GM23338 (cell line): Measurements from ENCODE around the gene C2orf49. TPM values are rescaled to one million over a fixed set of nuclear protein-coding genes. Genes with fewer than 3 reads are reported as not detected.

Source experiments
- ATAC-seq: fragments of 200-7000 bp; cut with Tn5 transposase; 3 replicates; pipeline ENCODE4 v1.9.1; 2020
- DNase-seq: peaks from one replicate; pipeline ENCODE4 v3.0.0-alpha.2; 2015; ENCODE audit warnings: low spot score
- H2AFZ ChIP-seq: fragments of 200-600 bp; sonication (generic); 2 replicates; pipeline ENCODE4 v1.8.0; 2016; ENCODE audit warnings: antibody characterized with exemption, mild to moderate bottlenecking, moderate library complexity
- H3F3A ChIP-seq: fragments of 200-600 bp; sonication (generic); replicated peaks from 2 replicates; pipeline ENCODE4 v1.8.0; 2017; ENCODE audit warnings: antibody characterized with exemption, mixed run types, low read depth
- H3K27ac ChIP-seq: fragments of 200-600 bp; sonication (generic); 2 replicates; pipeline ENCODE4 v1.6.1; 2016; ENCODE audit warnings: low read depth
- H3K27me3 ChIP-seq: fragments of 200-600 bp; sonication (generic); 2 replicates; pipeline ENCODE4 v1.8.0; 2016; ENCODE audit warnings: mild to moderate bottlenecking, mixed run types, moderate library complexity; ENCODE audit not compliant: insufficient read depth
- H3K36me3 ChIP-seq: fragments of 200-600 bp; sonication (generic); 2 replicates; pipeline ENCODE4 v1.8.0; 2016; ENCODE audit warnings: mild to moderate bottlenecking; ENCODE audit not compliant: insufficient read depth
- H3K4me1 ChIP-seq: fragments of 200-600 bp; sonication (generic); 2 replicates; pipeline ENCODE4 v1.8.0; 2016; ENCODE audit warnings: mild to moderate bottlenecking, moderate library complexity; ENCODE audit not compliant: insufficient read depth
- H3K4me2 ChIP-seq: fragments of 200-600 bp; sonication (generic); 2 replicates; pipeline ENCODE4 v1.7.1; 2017; ENCODE audit warnings: mixed run types
- H3K4me3 ChIP-seq: fragments of 200-600 bp; sonication (generic); 2 replicates; pipeline ENCODE4 v1.6.1; 2016; ENCODE audit warnings: mixed run types
- H3K79me2 ChIP-seq: fragments of 200-600 bp; sonication (generic); replicated peaks from 2 replicates; pipeline ENCODE4 v1.8.0; 2017; ENCODE audit warnings: mild to moderate bottlenecking; ENCODE audit not compliant: insufficient read depth
- H3K9me2 ChIP-seq: fragments of 200-600 bp; sonication (generic); 2 replicates; pipeline ENCODE4 v1.8.0; 2017; ENCODE audit not compliant: insufficient read depth
- H4K20me1 ChIP-seq: fragments of 200-600 bp; sonication (generic); replicated peaks from 2 replicates; pipeline ENCODE4 v1.8.0; 2017; ENCODE audit warnings: mild to moderate bottlenecking; ENCODE audit not compliant: insufficient read depth
- H3K27ac Mint-ChIP-seq: 2 replicates; pipeline ENCODE4 v1.8.0; 2020; ENCODE audit warnings: inconsistent platforms, mild to moderate bottlenecking, moderate library complexity, mixed read lengths
- H3K27me3 Mint-ChIP-seq: 3 replicates; pipeline ENCODE4 v1.8.0; 2022; ENCODE audit warnings: low read depth, mild to moderate bottlenecking, moderate library complexity, mixed read lengths, inconsistent platforms; ENCODE audit not compliant: insufficient read depth, poor library complexity
- H3K36me3 Mint-ChIP-seq: 3 replicates; pipeline ENCODE4 v1.8.0; 2021; ENCODE audit warnings: low read depth, mild to moderate bottlenecking, inconsistent platforms, moderate library complexity, mixed read lengths
- H3K4me1 Mint-ChIP-seq: 3 replicates; pipeline ENCODE4 v1.8.0; 2020; ENCODE audit warnings: mild to moderate bottlenecking, inconsistent platforms, mixed read lengths
- H3K4me3 Mint-ChIP-seq: 3 replicates; pipeline ENCODE4 v1.8.0; 2021; ENCODE audit warnings: moderate library complexity, mild to moderate bottlenecking, inconsistent platforms, mixed read lengths
- H3K9me3 Mint-ChIP-seq: 3 replicates; pipeline ENCODE4 v1.8.0; 2020; ENCODE audit warnings: moderate library complexity, mild to moderate bottlenecking, inconsistent platforms, mixed read lengths
- CREB1 ChIP-seq: fragments of 250-450 bp; sonication (Bioruptor Pico); IDR thresholded peaks from 2 replicates; pipeline ENCODE4 v1.5.0; 2020; ENCODE audit warnings: low read depth, mild to moderate bottlenecking, moderate library complexity
- EZH2phosphoT487 ChIP-seq: fragments of 200-600 bp; sonication (generic); IDR thresholded peaks from one replicate; pipeline ENCODE4 v1.8.1; 2018; ENCODE audit warnings: antibody characterized with exemption; ENCODE audit not compliant: unreplicated experiment
- JUNB ChIP-seq: IDR thresholded peaks from one replicate; pipeline ENCODE4 v1.6.1; 2016; ENCODE audit warnings: antibody characterized with exemption; ENCODE audit not compliant: unreplicated experiment
- NANOG ChIP-seq: IDR thresholded peaks from 2 replicates; pipeline ENCODE4 v1.6.1; 2016; ENCODE audit warnings: antibody characterized with exemption, borderline replicate concordance
- POLR2AphosphoS5 ChIP-seq: IDR thresholded peaks from 2 replicates; pipeline ENCODE4 v1.6.1; 2016; ENCODE audit warnings: antibody characterized with exemption, low read depth
- STAT1 ChIP-seq: IDR thresholded peaks from one replicate; pipeline ENCODE4 v1.6.1; 2016; ENCODE audit warnings: antibody characterized with exemption; ENCODE audit not compliant: unreplicated experiment
- ZNF114 ChIP-seq: fragments of 250-450 bp; sonication (Bioruptor Pico); IDR thresholded peaks from 2 replicates; pipeline ENCODE4 v1.5.0; 2020; ENCODE audit warnings: mild to moderate bottlenecking, moderate library complexity
- long read RNA-seq: library from polyadenylated mRNA; unstranded; transcript quantifications from one replicate; pipeline ENCODE4 v2.0.0, GENCODE V29; 2020; ENCODE audit not compliant: unreplicated experiment
- polyA plus RNA-seq: library from polyadenylated mRNA; unstranded; fragments of >200 nt; fragmentation: Nextera tagmentation; extraction: Ambion mirVana; gene quantifications from 2 replicates; pipeline ENCODE4 v1.2.1, GENCODE V29; 2016
- total RNA-seq: library from RNA; depleted of rRNA; stranded (reverse); fragments of >200 nt; shearing (Covaris generic); gene quantifications from 2 replicates; pipeline ENCODE4 v1.2.3, GENCODE V29; 2014; rRNA removed
- TF ChIP-seq, protein P1 (sequence below): fragments of 250-450 bp; sonication (Bioruptor Pico); IDR thresholded peaks from 2 replicates; pipeline ENCODE4 v1.5.0; 2020; ENCODE audit warnings: mild to moderate bottlenecking, moderate library complexity
- TF ChIP-seq, protein P2 (sequence below), 2 experiments: fragments of 200-600 bp in 1 of 2; sonication (generic) in 1 of 2; conservative IDR thresholded peaks; 2 replicates each; pipeline versions ENCODE4 v1.5.1 to v1.6.1; 2016 to 2017; ENCODE audit warnings: antibody characterized with exemption in 2 of 2, low read depth in 2 of 2, mild to moderate bottlenecking in 2 of 2, moderate library complexity in 1 of 2
- TF ChIP-seq, protein P3 (sequence below): IDR thresholded peaks from 2 replicates; pipeline ENCODE4 v1.6.1; 2016; ENCODE audit warnings: antibody characterized with exemption

C2orf49 gene
- total RNA-seq (19.6 and 26.0 TPM in 2 replicates), polyA plus RNA-seq (33.8 and 34.7 TPM in 2 replicates)
- long read RNA-seq, full-length matches to known transcripts: 3 of 5 reads
- long read RNA-seq, partial matches to known transcripts: 0 of 5 reads
- long read RNA-seq, other reads (novel, unspliced or antisense): 2 of 5 reads

DNA sequence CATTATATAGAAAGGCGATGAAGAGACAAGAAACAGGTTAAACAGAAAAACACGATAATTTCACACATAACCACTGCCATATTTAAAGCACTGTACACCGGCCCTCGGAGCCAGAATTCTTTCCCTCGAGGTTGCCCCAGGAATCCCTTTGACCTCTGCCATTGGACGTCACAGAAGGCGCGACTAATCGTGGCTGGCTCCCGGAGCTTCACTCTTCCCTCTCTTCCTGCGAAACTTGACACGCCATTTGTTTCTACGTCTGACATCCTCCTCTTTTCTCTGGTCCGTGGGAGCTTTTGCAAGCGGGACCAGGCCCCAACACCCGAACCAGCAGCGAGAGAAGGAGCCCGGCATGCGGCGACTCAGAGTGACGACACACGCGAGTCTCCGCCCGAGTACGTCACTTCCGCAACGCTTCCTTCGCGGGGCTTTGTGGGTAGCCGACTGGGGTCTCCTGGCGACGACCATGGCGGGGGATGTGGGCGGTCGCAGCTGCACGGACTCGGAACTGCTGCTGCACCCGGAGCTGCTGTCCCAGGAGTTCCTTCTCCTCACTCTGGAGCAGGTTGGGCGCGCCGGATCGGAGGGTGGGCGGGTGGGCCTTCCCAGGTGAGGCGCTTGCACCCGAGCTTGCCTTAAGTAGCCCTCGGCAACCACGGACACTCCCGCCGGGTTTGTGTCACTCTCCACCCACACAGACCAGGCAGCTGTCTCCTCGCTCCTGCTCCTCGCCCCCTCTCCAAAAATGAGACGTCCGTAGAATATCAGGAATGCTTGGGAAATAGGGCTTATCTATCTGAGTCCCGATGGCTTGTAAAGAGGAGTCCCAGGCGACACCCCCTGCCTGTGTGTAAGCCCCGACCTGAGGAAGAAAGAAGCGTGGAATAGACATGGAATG lies at the start of gene C2orf49:
TSS of gene C2orf49 (plus strand) at position 419 of the 898 bp plus-strand sequence. CDS start at position 467, 48 bp downstream.
- H3K36me3 Mint-ChIP-seq: peaks cover 22% of the 10 kb centered on the region
- ATAC-seq (peak; percentile 97), DNase-seq (peak; percentile 96)
- peak within 1 kb of the TSS; percentile 99 for H3K4me3 Mint-ChIP-seq
- peaks cover 6% of the 10 kb centered on the region for H3K27me3 Mint-ChIP-seq
- TF ChIP-seq NANOG (no peak), POLR2AphosphoS5 (peak; percentile 37; the same call in 1 of the 2 replicates), JUNB (no peak), EZH2phosphoT487 (no peak), STAT1 (no peak), ZNF114 (CRISPR knock-in tag) (no peak), CREB1 (CRISPR knock-in tag) (peak; percentile 98)
- TF ChIP-seq, protein P1, sequence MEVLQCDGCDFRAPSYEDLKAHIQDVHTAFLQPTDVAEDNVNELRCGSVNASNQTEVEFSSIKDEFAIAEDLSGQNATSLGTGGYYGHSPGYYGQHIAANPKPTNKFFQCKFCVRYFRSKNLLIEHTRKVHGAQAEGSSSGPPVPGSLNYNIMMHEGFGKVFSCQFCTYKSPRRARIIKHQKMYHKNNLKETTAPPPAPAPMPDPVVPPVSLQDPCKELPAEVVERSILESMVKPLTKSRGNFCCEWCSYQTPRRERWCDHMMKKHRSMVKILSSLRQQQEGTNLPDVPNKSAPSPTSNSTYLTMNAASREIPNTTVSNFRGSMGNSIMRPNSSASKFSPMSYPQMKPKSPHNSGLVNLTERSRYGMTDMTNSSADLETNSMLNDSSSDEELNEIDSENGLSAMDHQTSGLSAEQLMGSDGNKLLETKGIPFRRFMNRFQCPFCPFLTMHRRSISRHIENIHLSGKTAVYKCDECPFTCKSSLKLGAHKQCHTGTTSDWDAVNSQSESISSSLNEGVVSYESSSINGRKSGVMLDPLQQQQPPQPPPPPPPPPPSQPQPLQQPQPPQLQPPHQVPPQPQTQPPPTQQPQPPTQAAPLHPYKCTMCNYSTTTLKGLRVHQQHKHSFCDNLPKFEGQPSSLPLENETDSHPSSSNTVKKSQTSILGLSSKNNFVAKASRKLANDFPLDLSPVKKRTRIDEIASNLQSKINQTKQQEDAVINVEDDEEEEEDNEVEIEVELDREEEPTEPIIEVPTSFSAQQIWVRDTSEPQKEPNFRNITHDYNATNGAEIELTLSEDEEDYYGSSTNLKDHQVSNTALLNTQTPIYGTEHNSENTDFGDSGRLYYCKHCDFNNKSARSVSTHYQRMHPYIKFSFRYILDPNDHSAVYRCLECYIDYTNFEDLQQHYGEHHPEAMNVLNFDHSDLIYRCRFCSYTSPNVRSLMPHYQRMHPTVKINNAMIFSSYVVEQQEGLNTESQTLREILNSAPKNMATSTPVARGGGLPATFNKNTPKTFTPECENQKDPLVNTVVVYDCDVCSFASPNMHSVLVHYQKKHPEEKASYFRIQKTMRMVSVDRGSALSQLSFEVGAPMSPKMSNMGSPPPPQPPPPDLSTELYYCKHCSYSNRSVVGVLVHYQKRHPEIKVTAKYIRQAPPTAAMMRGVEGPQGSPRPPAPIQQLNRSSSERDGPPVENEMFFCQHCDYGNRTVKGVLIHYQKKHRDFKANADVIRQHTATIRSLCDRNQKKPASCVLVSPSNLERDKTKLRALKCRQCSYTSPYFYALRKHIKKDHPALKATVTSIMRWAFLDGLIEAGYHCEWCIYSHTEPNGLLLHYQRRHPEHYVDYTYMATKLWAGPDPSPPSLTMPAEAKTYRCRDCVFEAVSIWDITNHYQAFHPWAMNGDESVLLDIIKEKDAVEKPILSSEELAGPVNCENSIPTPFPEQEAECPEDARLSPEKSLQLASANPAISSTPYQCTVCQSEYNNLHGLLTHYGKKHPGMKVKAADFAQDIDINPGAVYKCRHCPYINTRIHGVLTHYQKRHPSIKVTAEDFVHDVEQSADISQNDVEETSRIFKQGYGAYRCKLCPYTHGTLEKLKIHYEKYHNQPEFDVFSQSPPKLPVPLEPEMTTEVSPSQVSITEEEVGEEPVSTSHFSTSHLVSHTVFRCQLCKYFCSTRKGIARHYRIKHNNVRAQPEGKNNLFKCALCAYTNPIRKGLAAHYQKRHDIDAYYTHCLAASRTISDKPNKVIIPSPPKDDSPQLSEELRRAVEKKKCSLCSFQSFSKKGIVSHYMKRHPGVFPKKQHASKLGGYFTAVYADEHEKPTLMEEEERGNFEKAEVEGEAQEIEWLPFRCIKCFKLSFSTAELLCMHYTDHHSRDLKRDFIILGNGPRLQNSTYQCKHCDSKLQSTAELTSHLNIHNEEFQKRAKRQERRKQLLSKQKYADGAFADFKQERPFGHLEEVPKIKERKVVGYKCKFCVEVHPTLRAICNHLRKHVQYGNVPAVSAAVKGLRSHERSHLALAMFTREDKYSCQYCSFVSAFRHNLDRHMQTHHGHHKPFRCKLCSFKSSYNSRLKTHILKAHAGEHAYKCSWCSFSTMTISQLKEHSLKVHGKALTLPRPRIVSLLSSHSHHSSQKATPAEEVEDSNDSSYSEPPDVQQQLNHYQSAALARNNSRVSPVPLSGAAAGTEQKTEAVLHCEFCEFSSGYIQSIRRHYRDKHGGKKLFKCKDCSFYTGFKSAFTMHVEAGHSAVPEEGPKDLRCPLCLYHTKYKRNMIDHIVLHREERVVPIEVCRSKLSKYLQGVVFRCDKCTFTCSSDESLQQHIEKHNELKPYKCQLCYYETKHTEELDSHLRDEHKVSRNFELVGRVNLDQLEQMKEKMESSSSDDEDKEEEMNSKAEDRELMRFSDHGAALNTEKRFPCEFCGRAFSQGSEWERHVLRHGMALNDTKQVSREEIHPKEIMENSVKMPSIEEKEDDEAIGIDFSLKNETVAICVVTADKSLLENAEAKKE (CRISPR knock-in tag): no peak
- TF ChIP-seq, protein P2, sequence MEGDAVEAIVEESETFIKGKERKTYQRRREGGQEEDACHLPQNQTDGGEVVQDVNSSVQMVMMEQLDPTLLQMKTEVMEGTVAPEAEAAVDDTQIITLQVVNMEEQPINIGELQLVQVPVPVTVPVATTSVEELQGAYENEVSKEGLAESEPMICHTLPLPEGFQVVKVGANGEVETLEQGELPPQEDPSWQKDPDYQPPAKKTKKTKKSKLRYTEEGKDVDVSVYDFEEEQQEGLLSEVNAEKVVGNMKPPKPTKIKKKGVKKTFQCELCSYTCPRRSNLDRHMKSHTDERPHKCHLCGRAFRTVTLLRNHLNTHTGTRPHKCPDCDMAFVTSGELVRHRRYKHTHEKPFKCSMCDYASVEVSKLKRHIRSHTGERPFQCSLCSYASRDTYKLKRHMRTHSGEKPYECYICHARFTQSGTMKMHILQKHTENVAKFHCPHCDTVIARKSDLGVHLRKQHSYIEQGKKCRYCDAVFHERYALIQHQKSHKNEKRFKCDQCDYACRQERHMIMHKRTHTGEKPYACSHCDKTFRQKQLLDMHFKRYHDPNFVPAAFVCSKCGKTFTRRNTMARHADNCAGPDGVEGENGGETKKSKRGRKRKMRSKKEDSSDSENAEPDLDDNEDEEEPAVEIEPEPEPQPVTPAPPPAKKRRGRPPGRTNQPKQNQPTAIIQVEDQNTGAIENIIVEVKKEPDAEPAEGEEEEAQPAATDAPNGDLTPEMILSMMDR (conservative IDR thresholded peaks at IDR 0.05; ENCODE audit: low read depth in 2 of 2): no peak
- TF ChIP-seq, protein P3, sequence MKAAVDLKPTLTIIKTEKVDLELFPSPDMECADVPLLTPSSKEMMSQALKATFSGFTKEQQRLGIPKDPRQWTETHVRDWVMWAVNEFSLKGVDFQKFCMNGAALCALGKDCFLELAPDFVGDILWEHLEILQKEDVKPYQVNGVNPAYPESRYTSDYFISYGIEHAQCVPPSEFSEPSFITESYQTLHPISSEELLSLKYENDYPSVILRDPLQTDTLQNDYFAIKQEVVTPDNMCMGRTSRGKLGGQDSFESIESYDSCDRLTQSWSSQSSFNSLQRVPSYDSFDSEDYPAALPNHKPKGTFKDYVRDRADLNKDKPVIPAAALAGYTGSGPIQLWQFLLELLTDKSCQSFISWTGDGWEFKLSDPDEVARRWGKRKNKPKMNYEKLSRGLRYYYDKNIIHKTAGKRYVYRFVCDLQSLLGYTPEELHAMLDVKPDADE: peak; percentile 74; the same call in 1 of the 2 replicates
- H3K4me1 Mint-ChIP-seq: peaks cover 6% of the 10 kb centered on the region; the same call in 1 of the 3 replicates
- H3K27ac Mint-ChIP-seq: peak within 1 kb of the TSS; percentile 100
- Histone ChIP-seq H3K4me1 (peaks cover 18% of the 10 kb centered on the region), H3K9me2 (no peaks in the 10 kb centered on the region), H2AFZ (peak within 1 kb of the TSS; percentile 97), H3K79me2 (peaks cover 52% of the 10 kb centered on the region), H3K27ac (peak within 1 kb of the TSS; percentile 100), H3K27me3 (no peaks in the 10 kb centered on the region), H3F3A (no peaks in the 10 kb centered on the region), H3K4me2 (peak within 1 kb of the TSS; percentile 96), H4K20me1 (peaks cover 16% of the 10 kb centered on the region; the same call in 1 of the 2 replicates), H3K36me3 (peaks cover 29% of the 10 kb centered on the region), H3K4me3 (peak within 1 kb of the TSS; percentile 71)
- no peaks in the 10 kb centered on the region for H3K9me3 Mint-ChIP-seq
